ENCODE data around the gene HOXA7. TPM values are rescaled to one million over a fixed set of nuclear protein-coding genes. Genes with fewer than 3 reads are reported as not detected.

Gene HOXA7
- 10 to 100 TPM; 21.9 to 24.4 TPM for total RNA-seq

GRCh38 chr7:27156508-27156898 is at the start of gene HOXA7:
Gene HOXA7, minus strand, starts transcription at chr7:27156675. Its CDS starts 130 bp downstream, at chr7:27156545.
- peak within 1 kb of the TSS; percentile 49 for H3K4me3 ChIP-seq
- peak within 1 kb of the TSS; percentile 80 to 100 for H3K9ac ChIP-seq (ENCODE audit: low read depth in 2 of 2, low read length in 2 of 2)
- H3K27me3 ChIP-seq: peaks cover 4% of the 10 kb centered on the region
- TF ChIP-seq CTCF (IDR thresholded peaks at IDR 0.05): no peak
- DNase-seq: peak; percentile 82
- no peaks in the 10 kb centered on the region for H3K9me3 ChIP-seq
- no peaks in the 10 kb centered on the region for H3K36me3 ChIP-seq
- intact Hi-C loops (cut with DNase I): no loop called here
- H3K4me1 ChIP-seq: peaks cover 16% of the 10 kb centered on the region
- H3K27ac ChIP-seq: peak within 1 kb of the TSS; percentile 94

- intact Hi-C loops (cut with DNase I): no loop called here
- no peak for TF ChIP-seq CTCF (IDR thresholded peaks at IDR 0.05)
- Histone ChIP-seq H3K4me3 (peak overlapping the region; percentile 32), H3K4me1 (no peaks in the 10 kb centered on the region), H3K27me3 (peaks cover 4% of the 10 kb centered on the region), H3K9ac (ENCODE audit: low read depth in 2 of 2, low read length in 2 of 2) (peak overlapping the region; percentile 66 to 93), H3K36me3 (no peaks in the 10 kb centered on the region), H3K27ac (peak overlapping the region; percentile 92), H3K9me3 (no peaks in the 10 kb centered on the region)
- peak; percentile 46 for DNase-seq
Measured at GRCh38 chr7:27205325-27206280, 49.1 kb upstream of the HOXA7 start.

GRCh38 chr7:27204851-27205322 is 48.4 kb upstream of the HOXA7 start:
- H3K9ac ChIP-seq (ENCODE audit: low read depth in 2 of 2, low read length in 2 of 2): peak overlapping the region; percentile 66 to 93
- H3K27me3 ChIP-seq: peaks cover 4% of the 10 kb centered on the region
- no peak for TF ChIP-seq CTCF (IDR thresholded peaks at IDR 0.05)
- intact Hi-C loops (cut with DNase I): no loop called here
- no peaks in the 10 kb centered on the region for H3K4me1 ChIP-seq
- DNase-seq: peak; percentile 52
- peak overlapping the region; percentile 32 for H3K4me3 ChIP-seq
- peak overlapping the region; percentile 92 for H3K27ac ChIP-seq
- H3K36me3 ChIP-seq: no peaks in the 10 kb centered on the region
- no peaks in the 10 kb centered on the region for H3K9me3 ChIP-seq

DNA sequence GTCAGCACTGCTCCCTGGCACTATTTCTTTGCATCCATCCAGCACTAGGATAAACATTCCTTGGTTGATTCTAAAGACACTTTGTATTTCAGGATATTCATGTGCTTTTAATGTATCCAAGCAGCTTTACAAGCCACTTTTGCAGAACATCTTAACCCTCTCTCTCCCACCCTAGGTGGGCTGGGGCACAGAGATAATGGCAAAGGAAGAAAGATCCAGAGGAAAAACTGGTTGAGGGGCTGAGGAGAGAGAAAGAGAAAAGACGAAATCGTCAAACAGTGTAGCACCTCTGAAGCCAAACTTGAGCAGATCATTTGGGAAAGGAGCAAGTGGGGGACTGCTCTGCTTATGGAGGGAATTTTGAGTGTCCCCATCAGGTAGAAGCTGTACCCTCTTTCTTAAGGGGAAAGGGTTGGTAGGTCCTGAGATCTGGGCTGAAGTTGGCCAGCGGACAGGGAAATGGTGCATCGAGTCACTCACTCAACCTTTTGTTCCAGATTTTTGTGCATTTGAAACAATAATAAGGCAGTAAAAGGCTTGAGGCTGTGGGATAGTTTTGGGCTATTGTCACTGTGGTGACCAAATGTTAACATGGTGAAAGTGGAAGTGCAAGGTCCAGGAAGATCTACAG is 47.6 kb upstream of the HOXA7 start:
- Histone ChIP-seq H3K4me1 (no peaks in the 10 kb centered on the region), H3K36me3 (no peaks in the 10 kb centered on the region), H3K27ac (peak overlapping the region; percentile 92), H3K27me3 (peaks cover 4% of the 10 kb centered on the region), H3K9me3 (no peaks in the 10 kb centered on the region), H3K4me3 (peak overlapping the region; percentile 32), H3K9ac (ENCODE audit: low read depth in 2 of 2, low read length in 2 of 2) (peak overlapping the region in 1 of 2 donors; percentile 93)
- peak; percentile 21 for DNase-seq
- TF ChIP-seq CTCF (IDR thresholded peaks at IDR 0.05): no peak
- intact Hi-C loops (cut with DNase I): no loop called here

- DNase-seq: peak; percentile 30
- no peak for TF ChIP-seq CTCF (IDR thresholded peaks at IDR 0.05)
- no peaks in the 10 kb centered on the region for H3K4me1 ChIP-seq
- peaks cover 4% of the 10 kb centered on the region for H3K27me3 ChIP-seq
- H3K4me3 ChIP-seq: peak overlapping the region; percentile 32
- no peaks in the 10 kb centered on the region for H3K9me3 ChIP-seq
- H3K27ac ChIP-seq: peak overlapping the region; percentile 92
- H3K9ac ChIP-seq (ENCODE audit: low read depth in 2 of 2, low read length in 2 of 2): peak overlapping the region in 1 of 2 donors; percentile 93
- no peaks in the 10 kb centered on the region for H3K36me3 ChIP-seq
- intact Hi-C loops (cut with DNase I): no loop called here
Measured at GRCh38 chr7:27203365-27203953, 47.0 kb upstream of the HOXA7 start.

Data from colonic mucosa (tissue), 4 donors.